Natural killer cell (primary cell): ENCODE measurements around the gene LPAR5. TPM values are rescaled to one million over a fixed set of nuclear protein-coding genes. Genes with fewer than 3 reads are reported as not detected.
A peak's percentile ranks its signal among the peaks of the same experiment; 100 is the strongest.

Experiments
- ATAC-seq, 3 donors: fragments of 150-1000 bp in 2 of 3; fragments of 200-7000 bp in 1 of 3; cut with Tn5 transposase; 1 replicate in 1 of 3; 2 replicates in 2 of 3; pipeline ENCODE4 v1.10.0; 2021; ENCODE audit warnings: mild to moderate bottlenecking in 2 of 3, moderate library complexity in 2 of 3
- DNase-seq, 2 donors: peaks; one replicate each; pipeline versions ENCODE4 v3.0.0 to v3.0.0-alpha.2; 2013 to 2021; ENCODE audit warnings: mixed read lengths in 1 of 2
- H3K27ac ChIP-seq: one replicate; pipeline ENCODE4 v1.5.1; 2013; ENCODE audit warnings: mild to moderate bottlenecking, low read length
- H3K27me3 ChIP-seq: one replicate; pipeline ENCODE4 v1.6.1; 2013; ENCODE audit warnings: low read length; ENCODE audit not compliant: control insufficient read depth, insufficient read depth
- H3K36me3 ChIP-seq: one replicate; pipeline ENCODE4 v1.6.1; 2013; ENCODE audit warnings: low read length; ENCODE audit not compliant: control insufficient read depth, insufficient read depth
- H3K4me1 ChIP-seq: one replicate; pipeline ENCODE4 v1.6.1; 2013; ENCODE audit warnings: low read length; ENCODE audit not compliant: control insufficient read depth, insufficient read depth
- H3K4me3 ChIP-seq: one replicate; pipeline ENCODE4 v1.5.1; 2013; ENCODE audit warnings: low read length
- H3K9me3 ChIP-seq: one replicate; pipeline ENCODE4 v1.6.1; 2013; ENCODE audit warnings: low read length; ENCODE audit not compliant: control insufficient read depth, insufficient read depth
- H3K27ac Mint-ChIP-seq, 2 donors: one replicate each; pipeline ENCODE4 v1.8.0; 2022; ENCODE audit warnings: mild to moderate bottlenecking in 2 of 2, mixed read lengths in 2 of 2, moderate library complexity in 1 of 2
- H3K27me3 Mint-ChIP-seq, 2 donors: one replicate each; pipeline ENCODE4 v1.8.0; 2022; ENCODE audit warnings: low read depth in 2 of 2, mixed read lengths in 2 of 2
- H3K36me3 Mint-ChIP-seq: one replicate; pipeline ENCODE4 v1.8.0; 2022; ENCODE audit warnings: mixed read lengths
- H3K4me1 Mint-ChIP-seq, 2 donors: one replicate each; pipeline ENCODE4 v1.8.0; 2022; ENCODE audit warnings: mixed read lengths in 2 of 2
- H3K4me3 Mint-ChIP-seq: one replicate; pipeline ENCODE4 v1.8.0; 2022; ENCODE audit warnings: mild to moderate bottlenecking, moderate library complexity, mixed read lengths
- H3K9me3 Mint-ChIP-seq, 2 donors: one replicate each; pipeline ENCODE4 v1.8.0; 2022; ENCODE audit warnings: mixed read lengths in 2 of 2
- WGBS: methylation state at CpG from one replicate; pipeline ENCODE4 v1.1.7; 2013; ENCODE audit warnings: missing lambda C conversion rate; ENCODE audit not compliant: insufficient coverage; 5-methylcytosine and 5-hydroxymethylcytosine counted together
- intact Hi-C: fragments of 100-400 bp; cut with micrococcal nuclease; formaldehyde crosslinking; loops from one replicate; pipeline ENCODE4 v1.14.2; 2022
- total RNA-seq, 4 donors: library from RNA; stranded (reverse); fragments of 120-200 nt in 1 of 4; gene quantifications; one replicate each; pipeline versions ENCODE4 v1.2.3 to v1.2.4, GENCODE V29; 2013 to 2022
- TF ChIP-seq, protein P1 (sequence below): fragments of 200-600 bp; IDR thresholded peaks from one replicate; pipeline ENCODE4 v1.8.0; 2022; ENCODE audit warnings: antibody characterized with exemption

The LPAR5 gene
- total RNA-seq, 3 donors from 2014 or later (not counting 1 experiment from before 2014, with no cell fraction given): 10.0 to 27.8 (median 17.3) TPM

DNA sequence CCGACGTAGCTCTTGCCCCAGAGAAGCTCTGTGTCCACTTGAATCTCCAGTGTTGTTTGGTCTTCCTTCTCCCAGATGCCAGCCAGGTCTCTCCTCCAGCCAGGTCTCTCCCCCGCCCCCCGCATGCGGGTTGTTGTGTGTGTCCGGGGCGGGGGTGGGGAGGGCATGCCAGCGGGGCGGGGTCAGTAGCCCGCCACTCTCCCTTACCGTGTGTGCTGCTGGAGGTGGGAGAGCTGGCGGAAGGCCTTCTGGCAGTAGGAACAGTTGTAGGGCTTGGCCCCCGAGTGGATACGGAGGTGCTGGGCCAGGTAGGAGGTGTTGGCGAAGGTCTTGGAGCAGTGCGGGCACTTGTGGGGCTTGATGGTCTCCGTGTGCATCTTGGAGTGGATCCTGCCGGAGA lies 36.4 kb upstream of the LPAR5 start:
- Mint-ChIP-seq H3K27me3 (no peaks in the 10 kb centered on the region), H3K27ac (no peak overlapping the region), H3K4me1 (peaks cover 0 to 4% of the 10 kb centered on the region in 2 donors), H3K4me3 (no peak overlapping the region), H3K36me3 (peaks cover 45% of the 10 kb centered on the region), H3K9me3 (no peaks in the 10 kb centered on the region)
- TF ChIP-seq, protein P1, sequence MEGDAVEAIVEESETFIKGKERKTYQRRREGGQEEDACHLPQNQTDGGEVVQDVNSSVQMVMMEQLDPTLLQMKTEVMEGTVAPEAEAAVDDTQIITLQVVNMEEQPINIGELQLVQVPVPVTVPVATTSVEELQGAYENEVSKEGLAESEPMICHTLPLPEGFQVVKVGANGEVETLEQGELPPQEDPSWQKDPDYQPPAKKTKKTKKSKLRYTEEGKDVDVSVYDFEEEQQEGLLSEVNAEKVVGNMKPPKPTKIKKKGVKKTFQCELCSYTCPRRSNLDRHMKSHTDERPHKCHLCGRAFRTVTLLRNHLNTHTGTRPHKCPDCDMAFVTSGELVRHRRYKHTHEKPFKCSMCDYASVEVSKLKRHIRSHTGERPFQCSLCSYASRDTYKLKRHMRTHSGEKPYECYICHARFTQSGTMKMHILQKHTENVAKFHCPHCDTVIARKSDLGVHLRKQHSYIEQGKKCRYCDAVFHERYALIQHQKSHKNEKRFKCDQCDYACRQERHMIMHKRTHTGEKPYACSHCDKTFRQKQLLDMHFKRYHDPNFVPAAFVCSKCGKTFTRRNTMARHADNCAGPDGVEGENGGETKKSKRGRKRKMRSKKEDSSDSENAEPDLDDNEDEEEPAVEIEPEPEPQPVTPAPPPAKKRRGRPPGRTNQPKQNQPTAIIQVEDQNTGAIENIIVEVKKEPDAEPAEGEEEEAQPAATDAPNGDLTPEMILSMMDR: no peak
- H3K36me3 ChIP-seq: peaks cover 92% of the 10 kb centered on the region
- WGBS: 96% methylated on average over 18 of the region's 18 CpGs
- H3K27ac ChIP-seq: no peak overlapping the region
- no peak overlapping the region for H3K4me3 ChIP-seq
- H3K27me3 ChIP-seq: no peaks in the 10 kb centered on the region
- no peak for ATAC-seq
- H3K9me3 ChIP-seq: no peaks in the 10 kb centered on the region
- intact Hi-C loops: no loop called here
- no peaks in the 10 kb centered on the region for H3K4me1 ChIP-seq
- no peak for DNase-seq

DNA sequence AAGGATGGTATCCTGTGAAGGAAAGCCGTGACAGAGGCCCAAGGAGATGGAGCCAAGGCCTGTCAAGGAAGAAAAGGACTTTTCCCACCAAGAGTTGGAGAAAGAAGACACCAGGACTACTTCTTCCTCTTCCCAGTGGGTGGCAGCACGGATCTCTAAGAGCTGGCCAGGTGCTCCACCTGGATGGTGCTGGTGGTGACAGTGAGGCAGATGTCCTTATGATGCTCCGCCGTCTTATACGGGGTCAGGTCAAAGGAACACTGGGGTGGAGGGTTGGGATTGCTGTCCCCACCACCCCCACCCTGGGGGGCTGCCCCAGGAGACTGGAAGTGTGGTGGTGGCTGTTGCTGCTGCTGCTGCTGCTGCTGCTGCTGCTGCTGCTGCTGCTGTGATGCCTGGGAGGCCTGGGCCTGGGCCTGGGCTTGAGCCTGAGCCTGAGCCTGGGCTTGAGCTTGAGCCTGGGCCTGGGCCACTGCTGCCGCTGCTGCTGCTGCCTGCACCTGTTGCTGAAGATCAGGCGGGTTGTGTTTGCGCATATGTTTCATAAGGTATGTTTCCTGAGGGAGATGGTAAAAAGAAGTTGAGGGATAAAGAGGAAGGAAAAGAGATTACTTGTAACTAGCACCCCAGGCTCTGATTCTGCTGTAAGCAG lies 31.9 kb upstream of the LPAR5 start:
- Histone ChIP-seq H3K36me3 (peaks cover 58% of the 10 kb centered on the region), H3K27ac (no peak overlapping the region), H3K4me3 (no peak overlapping the region), H3K27me3 (no peaks in the 10 kb centered on the region), H3K4me1 (peaks cover under 1% of the 10 kb centered on the region), H3K9me3 (no peaks in the 10 kb centered on the region)
- WGBS: 99% methylated on average over 8 of the region's 8 CpGs
- no peak for ATAC-seq
- no peaks in the 10 kb centered on the region for H3K27me3 Mint-ChIP-seq
- H3K27ac Mint-ChIP-seq: no peak overlapping the region
- no peaks in the 10 kb centered on the region for H3K9me3 Mint-ChIP-seq
- intact Hi-C loops: no loop called here
- DNase-seq: no peak
- H3K36me3 Mint-ChIP-seq: peaks cover 29% of the 10 kb centered on the region
- peaks cover 15 to 19% of the 10 kb centered on the region in 2 donors for H3K4me1 Mint-ChIP-seq
- TF ChIP-seq, protein P1: no peak
- no peak overlapping the region for H3K4me3 Mint-ChIP-seq

DNA sequence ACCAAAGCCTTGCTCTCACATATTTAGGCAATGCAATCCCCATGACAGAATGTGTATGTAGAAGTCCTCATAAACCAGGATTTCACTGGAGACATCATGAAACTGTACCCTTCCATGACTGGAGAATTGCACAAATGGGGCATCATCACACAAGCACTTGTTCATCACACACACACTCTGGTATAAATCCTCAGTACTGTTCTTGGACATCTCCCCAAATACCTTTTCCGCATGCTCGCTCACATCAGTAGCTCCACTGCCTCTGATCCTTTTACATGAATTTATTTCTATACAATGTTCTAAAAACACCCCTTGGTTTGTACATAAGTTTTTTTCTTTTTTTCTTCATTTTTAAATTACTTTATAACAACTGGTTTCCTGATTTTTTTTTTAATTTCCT lies 30.5 kb upstream of the LPAR5 start:
- H3K36me3 Mint-ChIP-seq: peaks cover 17% of the 10 kb centered on the region
- H3K4me1 Mint-ChIP-seq: peaks cover 27 to 29% of the 10 kb centered on the region in 2 donors
- Histone ChIP-seq H3K4me1 (peaks cover 9% of the 10 kb centered on the region), H3K27ac (no peak overlapping the region), H3K36me3 (peaks cover 44% of the 10 kb centered on the region), H3K27me3 (no peaks in the 10 kb centered on the region), H3K4me3 (no peak overlapping the region), H3K9me3 (no peaks in the 10 kb centered on the region)
- intact Hi-C loops: no loop called here
- TF ChIP-seq, protein P1: no peak
- ATAC-seq: no peak
- no peaks in the 10 kb centered on the region for H3K27me3 Mint-ChIP-seq
- WGBS: 94% methylated on average over 2 of the region's 2 CpGs
- H3K9me3 Mint-ChIP-seq: no peaks in the 10 kb centered on the region
- no peak overlapping the region for H3K4me3 Mint-ChIP-seq
- no peak for DNase-seq
- peak overlapping the region in 1 of 2 donors; percentile 36 for H3K27ac Mint-ChIP-seq

DNA sequence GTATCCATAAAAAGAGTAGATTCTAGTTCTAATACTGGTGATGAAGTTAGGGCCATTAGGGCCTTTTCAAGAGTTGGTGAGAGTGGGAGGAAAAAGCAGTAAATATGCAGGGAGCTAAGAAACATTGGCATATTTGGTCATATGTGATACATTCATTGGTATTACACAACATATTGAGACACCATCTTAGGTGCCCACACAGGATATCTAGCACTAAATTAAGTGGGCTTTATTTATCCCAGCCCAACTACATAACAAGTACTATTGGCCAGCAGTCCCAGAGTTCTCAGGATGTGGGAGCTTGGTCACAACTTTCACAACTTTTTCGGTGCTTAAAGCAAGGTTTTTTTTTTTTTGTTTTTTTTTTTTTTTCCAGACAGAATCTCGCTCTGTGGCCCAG lies 29.1 kb upstream of the LPAR5 start:
- peaks cover 8% of the 10 kb centered on the region for H3K36me3 Mint-ChIP-seq
- no peaks in the 10 kb centered on the region for H3K27me3 ChIP-seq
- H3K4me1 ChIP-seq: peaks cover 9% of the 10 kb centered on the region
- peak overlapping the region; percentile 93 to 95 for H3K27ac Mint-ChIP-seq
- DNase-seq (no peak), ATAC-seq (no peak)
- no peak overlapping the region for H3K4me3 ChIP-seq
- no peak overlapping the region for H3K27ac ChIP-seq
- H3K9me3 Mint-ChIP-seq: no peaks in the 10 kb centered on the region
- intact Hi-C loops: no loop called here
- H3K27me3 Mint-ChIP-seq: no peaks in the 10 kb centered on the region
- TF ChIP-seq, protein P1: no peak
- peaks cover 31% of the 10 kb centered on the region for H3K36me3 ChIP-seq
- H3K4me3 Mint-ChIP-seq: no peak overlapping the region
- peaks cover 27 to 29% of the 10 kb centered on the region in 2 donors for H3K4me1 Mint-ChIP-seq
- H3K9me3 ChIP-seq: no peaks in the 10 kb centered on the region
- 69% methylated on average over 2 of the region's 2 CpGs for WGBS
